Left lobe of liver (tissue), 2 donors: ENCODE measurements around the gene POU2AF3. TPM values are rescaled to one million over a fixed set of nuclear protein-coding genes. Genes with fewer than 3 reads are reported as not detected.

ENCODE experiments used
- ATAC-seq: fragments of 200-7000 bp; cut with Tn5 transposase; one replicate; pipeline ENCODE4 v1.9.1; 2020; ENCODE audit warnings: mild to moderate bottlenecking, moderate library complexity
- DNase-seq: peaks from one replicate; pipeline ENCODE4 v3.0.0-alpha.2; 2020; ENCODE audit warnings: low spot score
- total RNA-seq: library from RNA; stranded (reverse); gene quantifications from one replicate; pipeline ENCODE4 v1.2.1, GENCODE V29; 2021
- donor health status: DM: no; HTN: no; CAD: no; lungs with moderate emphysema.
- donor health status: DM: no; HTN: yes; CAD: no.

The POU2AF3 gene
- total RNA-seq, 1 donor from 2014 or later, result 0.58 TPM

DNA sequence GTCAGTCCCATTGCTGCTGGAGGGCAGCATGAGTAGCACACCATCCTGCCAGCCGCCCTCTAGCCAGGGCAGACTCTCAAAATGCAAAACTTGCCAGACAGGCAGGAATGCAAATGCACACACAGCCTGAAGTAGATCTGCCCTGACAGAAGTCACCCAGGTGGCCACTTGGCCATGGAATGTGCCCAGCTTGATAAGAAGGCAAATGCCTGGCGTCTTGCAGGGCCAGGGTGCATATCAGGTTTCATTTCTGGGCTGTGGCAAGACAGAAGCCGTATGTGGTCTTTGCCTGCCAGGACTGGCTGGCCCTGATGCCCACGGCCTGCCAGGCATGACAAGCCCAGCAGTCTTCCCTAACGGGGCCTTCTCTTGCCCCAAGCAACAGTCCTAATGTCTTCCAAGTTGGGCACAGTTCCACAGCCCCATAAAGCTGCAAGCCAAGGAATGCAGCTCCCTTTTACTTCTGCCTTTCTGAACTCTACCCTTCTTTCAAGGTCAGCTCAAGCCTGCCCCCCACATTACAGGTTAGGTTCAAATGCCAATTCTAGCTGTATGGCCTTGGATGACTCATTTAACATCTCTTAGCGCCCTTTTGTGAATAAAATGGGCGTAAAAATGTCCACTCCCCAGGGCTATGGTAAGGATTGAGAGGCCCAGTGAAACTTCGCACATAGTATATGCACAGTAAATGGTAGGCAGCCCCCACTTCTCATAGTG lies 29.7 kb downstream of the POU2AF3 start:
- peak; percentile 63 for DNase-seq
- ATAC-seq, result peak; percentile 75

DNA sequence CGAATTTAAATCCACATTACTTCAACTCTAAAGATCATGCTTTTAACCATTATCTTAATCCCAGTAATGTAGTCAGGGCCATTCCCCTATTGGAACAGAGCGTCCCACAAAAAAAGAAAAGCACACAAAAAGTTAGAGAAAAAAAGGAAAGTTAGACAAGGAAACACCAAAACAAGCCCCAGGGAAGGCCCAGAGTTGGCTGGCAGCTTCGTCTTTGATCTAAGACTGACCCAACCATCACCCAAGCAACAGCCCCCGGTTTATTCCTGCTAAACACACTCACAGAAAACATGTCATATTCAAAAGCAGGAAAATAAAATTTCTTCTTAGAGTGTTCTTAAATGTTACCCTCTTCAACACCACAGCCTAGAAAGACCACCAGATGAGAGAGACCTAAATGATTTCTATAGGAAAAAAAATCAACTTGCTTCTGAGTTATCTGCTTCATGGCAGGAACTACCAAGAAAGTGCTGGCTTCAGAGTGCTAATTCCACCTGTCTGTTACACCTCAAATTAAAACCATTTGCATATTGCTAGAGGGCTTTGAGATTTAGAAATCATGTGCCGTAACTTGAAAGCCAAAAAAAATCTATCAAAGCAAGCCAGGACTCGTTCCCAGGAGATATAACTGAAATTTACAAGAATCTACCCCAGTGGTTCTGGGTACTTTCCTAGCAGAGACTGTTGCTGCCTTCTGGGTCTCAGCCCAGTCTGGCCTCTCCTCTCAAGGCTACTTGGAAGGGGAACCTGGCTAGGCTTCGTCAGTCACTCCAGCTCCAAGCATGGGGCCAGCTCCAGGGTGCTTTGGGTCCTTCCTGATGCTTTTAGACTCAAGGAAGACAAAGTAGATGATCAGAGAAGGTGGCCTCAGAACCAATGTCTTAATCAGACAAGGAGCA lies 31.2 kb downstream of the POU2AF3 start:
- DNase-seq, result no peak

DNA sequence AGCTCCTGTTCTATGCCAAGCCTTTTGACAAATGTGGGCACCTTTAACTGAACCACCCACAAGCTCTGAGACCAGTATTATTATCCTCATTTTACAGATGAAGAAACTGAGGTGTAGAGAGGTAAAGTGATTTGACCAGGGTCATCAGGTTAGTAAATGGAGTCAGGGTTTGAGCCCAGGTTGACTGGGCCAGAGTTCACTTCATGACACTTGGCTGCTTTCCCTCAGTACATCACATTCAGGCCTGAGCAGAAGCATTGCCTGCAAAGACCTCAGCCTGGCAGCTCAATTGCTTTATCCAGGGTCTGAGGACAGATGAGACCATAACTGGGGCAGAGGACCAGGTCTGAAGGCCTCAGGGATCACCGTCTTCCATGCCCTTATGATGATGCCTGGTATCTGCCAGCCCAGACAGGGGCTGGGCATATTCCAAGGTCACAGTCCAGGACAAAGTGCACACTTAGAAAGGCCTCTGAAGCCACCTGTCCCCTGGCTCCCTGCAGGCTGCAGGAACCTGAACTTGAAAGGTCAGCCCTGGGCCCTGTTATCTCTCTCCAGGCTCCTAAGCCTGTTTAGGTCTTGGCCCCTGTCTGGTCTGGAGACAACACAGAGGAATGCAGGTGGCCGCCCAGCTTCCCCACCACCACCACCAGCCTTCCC lies 32.0 kb downstream of the POU2AF3 start:
- peak; percentile 79 for DNase-seq
- peak; percentile 56 for ATAC-seq

More for the DNA sequence above, 31.2 kb downstream of the POU2AF3 start:
- no peak for ATAC-seq

DNA sequence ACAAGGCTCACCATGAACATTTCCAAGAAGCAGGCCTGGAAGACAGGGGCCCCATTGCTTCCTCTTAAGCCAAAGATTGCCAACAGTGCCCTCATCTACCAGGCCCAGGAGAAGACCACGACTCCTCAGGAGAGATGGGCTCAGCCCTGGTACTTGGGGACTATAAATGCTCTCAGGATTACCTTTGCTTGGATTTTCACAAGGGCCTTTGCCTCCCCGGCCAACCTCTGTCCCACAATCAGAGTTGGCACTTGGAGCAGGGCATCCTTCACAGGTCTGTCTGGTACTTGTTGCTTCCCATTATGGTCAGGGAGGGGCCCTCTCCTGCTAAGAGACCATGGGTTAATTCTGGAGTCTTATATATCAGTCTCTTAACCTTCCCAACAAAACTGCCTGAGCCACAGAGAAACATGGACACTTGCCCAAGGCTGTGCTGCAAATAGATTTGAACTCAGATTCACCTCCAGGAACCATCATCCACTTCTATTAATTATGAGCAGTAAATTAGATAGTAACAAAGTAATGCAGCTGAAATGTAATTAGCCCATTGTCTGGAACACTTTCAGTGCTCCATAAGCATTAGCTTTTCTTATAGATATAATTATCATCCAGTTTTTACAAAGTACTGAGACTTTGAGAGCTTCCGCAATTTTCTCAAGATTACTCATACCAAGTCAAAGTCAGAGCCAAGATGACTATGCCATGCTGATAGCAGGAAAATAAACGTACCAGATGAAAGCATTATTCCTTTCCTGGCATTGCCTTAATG lies 33.5 kb downstream of the POU2AF3 start:
- ATAC-seq, result no peak
- no peak for DNase-seq

DNA sequence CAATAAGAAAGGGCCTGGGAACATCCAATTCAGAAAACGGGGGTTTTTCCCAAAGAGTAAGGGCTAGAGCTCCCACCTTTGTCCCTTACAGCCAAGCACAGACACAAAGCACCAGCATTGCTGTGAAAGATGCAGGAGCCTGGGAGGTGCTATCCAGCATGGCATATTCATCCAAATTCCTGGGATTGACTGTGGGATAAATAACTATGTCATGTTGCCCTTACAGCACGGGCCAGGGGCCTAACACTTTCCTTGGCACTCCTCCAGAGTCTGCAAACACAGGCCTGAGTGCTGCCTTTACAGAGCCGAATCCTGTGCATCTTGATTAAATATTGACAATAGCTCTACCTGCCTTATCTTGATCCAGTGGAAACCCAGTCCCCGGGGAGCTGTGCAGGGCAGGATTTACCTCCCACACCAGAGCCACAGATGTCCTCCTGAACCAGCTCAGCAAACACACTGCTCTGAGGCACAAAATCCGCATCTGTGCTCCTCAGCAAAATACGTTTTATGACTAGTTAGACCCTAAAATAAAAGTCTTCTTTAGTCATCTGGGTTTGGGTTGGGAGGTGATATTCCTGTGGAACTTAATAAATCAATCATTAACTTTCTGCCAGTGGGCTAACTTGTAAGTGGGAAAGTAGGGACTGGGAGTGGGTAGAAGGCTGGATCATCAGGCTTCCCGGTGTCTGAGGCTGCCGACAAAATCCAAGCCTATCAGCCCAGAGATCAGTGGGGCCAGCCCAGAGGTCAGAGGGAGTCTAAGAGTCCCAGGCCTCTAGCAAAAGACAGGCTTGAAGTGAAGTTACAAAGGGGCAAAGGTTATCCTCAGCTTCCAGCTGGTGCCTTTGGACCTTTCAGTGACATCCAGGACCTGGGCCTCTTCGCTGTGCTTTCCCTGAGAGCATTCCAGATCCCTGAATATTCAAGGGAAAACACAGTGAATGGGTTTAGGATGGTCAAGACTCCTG lies 36.5 kb downstream of the POU2AF3 start:
- ATAC-seq (peak; percentile 81), DNase-seq (peak; percentile 90)

DNA sequence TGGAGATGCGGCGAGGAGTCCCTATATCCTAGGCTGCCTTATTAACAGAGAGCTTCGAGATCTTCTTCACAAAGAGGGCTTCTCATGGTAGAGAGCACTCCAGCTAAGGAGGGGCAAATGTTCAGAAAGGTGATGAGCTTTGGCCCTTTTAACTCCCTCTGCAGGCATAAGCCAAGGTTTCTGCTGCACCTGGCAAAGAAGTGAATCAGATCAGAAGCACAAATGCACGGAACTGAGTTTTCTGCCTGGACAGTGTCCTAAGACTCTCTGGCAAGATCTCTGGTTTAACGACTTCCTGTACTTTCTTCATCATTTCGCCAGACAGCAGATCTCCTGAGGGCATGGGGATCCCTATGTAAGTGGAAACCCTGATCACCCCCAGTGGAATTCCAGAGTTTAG lies 37.2 kb downstream of the POU2AF3 start:
- no peak for DNase-seq
- ATAC-seq, result peak; percentile 1

DNA sequence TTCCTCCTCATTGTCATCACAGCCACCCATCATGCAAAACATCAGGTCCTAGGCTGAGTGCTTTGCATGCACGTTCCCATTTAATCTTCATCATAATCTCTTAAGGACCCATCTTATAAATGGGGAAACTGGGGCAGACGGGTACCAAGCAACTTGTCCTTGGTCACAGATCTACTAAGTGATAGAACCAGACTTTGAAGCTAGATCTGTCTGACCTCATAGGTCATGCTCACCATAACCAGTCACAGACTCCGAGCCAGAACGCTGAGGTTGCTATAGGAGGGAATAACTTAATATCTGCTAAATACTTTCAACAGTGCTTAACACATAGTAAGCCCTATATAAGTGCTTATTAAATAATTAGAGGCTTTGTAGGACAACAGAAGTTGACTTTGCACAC lies 37.7 kb downstream of the POU2AF3 start:
- DNase-seq (no peak), ATAC-seq (no peak)

DNA sequence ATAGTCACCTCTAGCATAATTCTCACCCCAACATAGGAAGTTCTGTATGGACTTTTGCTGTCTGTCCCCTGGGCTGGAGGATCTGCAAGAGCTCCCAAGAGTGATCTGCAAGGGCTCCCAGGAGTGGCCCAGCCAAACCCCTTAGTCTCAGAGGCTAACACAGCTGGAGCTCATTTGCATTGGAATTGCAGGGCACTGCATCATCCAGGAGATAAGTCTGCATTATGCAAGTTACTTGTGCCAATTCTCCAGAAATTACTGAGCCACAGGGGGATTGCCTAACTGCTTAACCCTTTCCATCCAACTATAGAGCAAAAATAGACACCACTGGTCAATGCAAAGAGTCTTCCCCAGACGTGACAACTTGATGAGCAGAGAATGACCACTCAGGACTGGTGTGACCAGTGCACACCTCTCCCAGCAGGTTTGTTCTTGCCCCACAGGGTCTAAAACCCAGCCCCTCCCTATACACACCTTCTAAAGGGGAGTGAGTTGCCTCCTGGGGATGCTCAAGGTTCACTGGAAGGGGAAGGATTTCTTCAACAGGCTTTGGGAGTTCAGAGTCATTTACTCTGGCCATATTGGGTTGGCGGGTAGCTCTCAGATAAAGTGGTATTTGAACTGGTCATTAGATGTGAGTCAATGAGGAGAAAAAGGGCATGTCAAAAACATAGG lies 38.4 kb downstream of the POU2AF3 start:
- DNase-seq (peak; percentile 56), ATAC-seq (peak; percentile 26)

DNA sequence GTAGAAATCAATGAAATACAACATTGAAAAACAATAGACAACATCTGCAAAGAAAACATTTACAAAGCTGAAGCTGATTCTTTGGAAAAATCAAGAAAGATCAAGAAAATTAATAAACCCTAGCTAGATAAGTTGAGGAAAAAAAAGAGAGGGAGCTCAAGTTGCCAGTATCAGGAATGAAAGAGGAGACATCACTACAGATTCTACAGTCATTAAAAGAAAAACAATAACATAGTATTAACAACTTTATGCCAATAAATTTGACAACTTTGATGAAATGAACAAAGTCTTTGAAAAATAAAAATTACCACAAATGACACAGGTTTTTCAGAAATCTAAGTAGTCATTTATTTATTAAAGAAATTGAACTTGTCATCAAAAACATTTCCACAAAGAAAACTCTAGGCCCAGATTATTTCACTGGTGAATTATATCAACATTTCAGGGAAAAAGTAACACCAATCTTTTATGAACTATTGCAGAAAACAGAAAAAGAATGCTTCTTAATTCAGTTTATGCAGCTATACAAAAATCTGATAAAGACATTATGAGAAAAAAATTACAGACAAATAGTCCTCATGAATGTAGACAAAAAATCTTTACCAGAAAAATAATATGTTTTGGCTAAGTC lies 41.5 kb downstream of the POU2AF3 start:
- no peak for DNase-seq
- ATAC-seq, result no peak

DNA sequence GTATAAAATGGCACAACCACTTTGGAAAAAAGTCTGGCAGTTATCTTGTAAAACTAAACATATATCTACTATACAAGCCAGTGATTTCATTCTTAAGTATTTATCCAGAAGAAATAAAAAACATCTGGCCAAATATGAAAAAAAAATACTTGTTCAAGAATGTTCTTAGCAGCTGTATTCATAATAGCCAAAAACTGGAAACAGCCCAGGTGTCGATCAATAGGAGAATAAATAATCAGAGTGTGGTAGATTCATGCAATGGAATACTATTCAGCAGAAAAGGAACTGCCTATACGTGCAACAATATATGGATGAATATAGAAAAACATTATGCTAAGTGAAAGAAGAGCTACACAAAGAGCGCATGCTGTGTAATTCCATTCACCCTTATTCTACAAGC lies 44.0 kb downstream of the POU2AF3 start:
- no peak for DNase-seq
- ATAC-seq, result peak; percentile 36

DNA sequence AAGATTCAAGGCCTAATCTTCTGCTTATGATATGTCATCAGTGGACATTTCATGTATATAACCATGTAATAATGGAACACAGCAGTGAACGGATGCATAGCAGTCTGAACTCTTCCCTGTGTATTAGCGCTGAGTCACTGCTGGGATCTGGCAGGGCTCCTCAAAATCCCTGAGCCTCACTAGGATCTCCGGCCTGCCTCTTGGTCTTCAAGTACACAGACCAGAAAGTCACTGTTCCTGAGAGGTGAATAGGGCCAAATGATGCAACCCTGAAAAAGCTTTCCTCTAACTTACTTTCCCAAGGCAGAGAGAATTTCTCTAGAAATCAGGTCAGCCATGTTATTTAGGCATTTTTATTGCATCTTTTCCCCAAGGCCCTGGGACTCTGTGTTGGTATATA lies 45.7 kb downstream of the POU2AF3 start:
- ATAC-seq, result no peak
- DNase-seq, result no peak

DNA sequence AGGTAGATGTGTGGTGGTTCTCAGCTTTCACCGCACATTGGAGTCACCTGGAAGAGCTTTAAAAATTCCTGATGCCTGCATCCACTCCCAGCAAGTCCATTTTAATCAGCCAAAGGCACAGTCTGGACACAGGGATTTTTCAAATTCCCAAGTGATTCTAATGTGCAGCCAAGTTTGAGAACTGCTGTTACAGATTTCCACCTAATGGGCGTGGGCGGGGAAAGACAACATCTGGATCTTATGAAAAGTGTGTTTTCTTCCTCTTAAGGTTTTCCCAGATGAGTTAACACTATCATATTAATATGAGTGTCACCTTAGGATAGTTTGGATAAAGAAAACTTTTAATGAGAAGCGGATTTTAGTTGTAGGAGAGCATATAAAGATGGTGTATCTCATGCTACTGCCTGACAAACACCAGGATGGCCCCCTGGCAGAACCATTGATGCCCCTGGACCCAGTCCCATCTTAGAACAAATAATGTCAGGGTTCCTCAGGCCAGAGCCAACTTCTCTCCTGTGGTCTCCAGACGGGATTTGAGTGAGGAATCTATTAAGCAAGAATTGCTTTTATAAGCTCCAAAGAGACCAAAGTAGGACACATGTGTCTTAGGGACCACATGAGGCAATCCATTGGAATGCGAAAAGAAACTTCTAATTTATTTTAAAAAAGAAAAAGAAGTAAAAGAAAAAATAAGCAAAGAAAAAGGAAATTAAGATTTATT lies 48.8 kb downstream of the POU2AF3 start:
- DNase-seq (no peak), ATAC-seq (no peak)

DNA sequence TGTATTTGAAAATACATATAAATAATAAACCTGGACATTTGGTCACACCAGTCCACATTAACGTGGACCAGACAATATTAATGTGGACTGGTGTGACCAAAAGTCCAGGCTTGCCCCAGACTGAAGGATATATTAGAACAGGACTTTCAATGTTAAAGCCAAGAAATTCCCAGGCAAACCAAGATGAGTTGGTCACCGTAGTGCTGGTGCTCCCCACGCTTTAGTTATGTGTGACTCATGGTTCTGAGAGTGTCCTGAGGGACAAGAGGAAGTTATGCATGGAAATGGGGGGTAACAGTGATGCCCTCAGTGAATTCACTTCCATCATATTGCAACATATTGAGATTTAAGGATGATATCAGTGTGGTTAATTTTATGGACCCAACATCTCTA lies 49.4 kb downstream of the POU2AF3 start:
- DNase-seq, result no peak
- no peak for ATAC-seq

DNA sequence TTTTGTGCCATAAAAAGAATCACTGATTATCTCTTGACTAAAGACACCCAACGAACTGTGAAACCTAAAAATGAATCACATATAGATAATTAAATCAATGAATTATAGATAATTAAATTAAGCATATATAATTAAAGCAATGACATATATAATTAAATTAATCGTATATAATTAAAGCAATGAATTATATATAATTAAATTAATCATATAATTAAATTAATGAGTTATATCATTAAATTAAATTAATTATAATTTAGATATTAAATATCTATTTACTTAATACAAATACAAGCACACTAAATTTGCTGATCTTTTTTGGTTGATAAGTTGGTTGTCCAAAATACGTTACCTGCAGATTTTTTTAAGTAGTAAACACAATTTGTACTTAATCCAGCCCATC lies 49.8 kb downstream of the POU2AF3 start:
- ATAC-seq, result no peak
- DNase-seq, result no peak

DNA sequence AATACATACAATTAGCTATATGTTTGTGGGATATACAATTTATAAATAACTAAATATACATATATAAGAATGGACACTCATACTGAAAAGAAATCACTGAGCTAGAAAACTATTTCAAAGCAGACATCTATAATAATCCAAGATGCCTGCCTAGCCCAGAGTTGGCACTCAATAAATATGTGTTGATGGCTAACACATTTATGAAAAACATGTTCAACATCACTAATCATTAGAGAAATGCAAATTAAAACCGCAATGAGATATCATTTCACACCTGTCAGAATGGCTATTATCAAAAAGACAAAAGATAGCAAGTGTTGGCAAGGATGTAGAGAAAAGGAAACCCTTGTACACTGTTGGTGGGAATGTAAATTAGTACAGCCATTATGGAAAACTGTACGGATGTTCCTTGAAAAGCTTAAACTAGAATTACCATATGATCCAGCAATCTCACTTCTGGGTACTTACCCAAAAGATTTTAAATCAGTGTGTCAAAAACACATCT lies 50.9 kb downstream of the POU2AF3 start:
- DNase-seq (no peak), ATAC-seq (no peak)

DNA sequence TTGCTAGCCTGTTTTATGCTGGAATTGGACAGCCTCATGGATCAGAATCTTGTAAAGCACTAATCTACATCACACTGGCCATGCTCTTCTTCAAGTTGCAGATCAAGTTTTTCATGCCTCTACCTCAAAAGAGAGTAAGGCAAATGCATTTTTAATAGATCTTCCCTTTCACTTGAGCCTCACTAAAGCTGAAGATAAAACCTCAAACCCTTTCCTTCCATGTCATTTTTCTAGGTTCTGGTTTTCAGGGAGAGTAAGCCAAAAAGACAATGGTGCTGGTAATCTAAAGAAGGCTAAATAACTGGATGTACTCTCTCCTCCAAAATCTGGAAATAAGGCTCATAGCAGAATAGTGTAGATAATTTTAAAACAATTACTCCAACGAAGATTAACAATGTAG lies 52.5 kb downstream of the POU2AF3 start:
- ATAC-seq (no peak), DNase-seq (no peak)

DNA sequence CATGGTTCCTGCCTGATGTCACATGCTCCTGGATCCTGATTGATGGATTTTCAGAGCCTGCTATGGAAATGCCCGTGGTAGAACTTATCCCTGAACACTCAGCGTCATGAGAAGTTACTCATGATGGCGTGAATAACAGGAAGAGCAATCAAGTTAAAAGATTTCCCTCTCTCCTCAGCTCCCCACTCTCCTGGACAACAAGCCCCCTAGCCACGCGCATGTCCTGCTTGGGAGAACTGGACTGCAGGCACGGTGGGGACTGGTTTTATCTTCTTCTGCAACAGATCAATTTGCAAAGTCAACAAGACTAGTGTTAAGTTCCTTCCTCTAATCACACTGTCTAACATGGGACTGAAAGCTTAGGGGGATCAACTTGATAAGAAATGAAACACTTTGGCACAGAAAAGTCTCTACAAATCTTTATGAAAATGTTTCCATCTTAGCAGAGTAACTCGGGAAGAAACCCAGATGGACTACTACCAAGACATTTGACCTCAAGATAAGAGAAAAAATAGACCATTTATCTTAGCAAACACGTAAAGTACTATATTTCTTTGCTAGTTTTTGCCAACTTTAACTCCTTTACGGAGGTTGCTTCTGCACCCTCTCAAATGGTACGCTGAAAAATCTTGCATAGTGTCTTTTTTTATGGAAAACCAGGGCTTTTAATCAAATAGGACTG lies 53.2 kb downstream of the POU2AF3 start:
- ATAC-seq, result no peak

More for the DNA sequence above, 53.2 kb downstream of the POU2AF3 start:
- no peak for DNase-seq
